ENCODE measurements around the gene GNB3. TPM values are rescaled to one million over a fixed set of nuclear protein-coding genes. Genes with fewer than 3 reads are reported as not detected.
"Not testable (repeated sequence)": the region's sequence is repeated elsewhere in the genome, so short reads cannot be mapped to it uniquely, and the experiment has no call there.

Gene GNB3
- total RNA-seq, 1 donor, result 1.7 TPM

DNA sequence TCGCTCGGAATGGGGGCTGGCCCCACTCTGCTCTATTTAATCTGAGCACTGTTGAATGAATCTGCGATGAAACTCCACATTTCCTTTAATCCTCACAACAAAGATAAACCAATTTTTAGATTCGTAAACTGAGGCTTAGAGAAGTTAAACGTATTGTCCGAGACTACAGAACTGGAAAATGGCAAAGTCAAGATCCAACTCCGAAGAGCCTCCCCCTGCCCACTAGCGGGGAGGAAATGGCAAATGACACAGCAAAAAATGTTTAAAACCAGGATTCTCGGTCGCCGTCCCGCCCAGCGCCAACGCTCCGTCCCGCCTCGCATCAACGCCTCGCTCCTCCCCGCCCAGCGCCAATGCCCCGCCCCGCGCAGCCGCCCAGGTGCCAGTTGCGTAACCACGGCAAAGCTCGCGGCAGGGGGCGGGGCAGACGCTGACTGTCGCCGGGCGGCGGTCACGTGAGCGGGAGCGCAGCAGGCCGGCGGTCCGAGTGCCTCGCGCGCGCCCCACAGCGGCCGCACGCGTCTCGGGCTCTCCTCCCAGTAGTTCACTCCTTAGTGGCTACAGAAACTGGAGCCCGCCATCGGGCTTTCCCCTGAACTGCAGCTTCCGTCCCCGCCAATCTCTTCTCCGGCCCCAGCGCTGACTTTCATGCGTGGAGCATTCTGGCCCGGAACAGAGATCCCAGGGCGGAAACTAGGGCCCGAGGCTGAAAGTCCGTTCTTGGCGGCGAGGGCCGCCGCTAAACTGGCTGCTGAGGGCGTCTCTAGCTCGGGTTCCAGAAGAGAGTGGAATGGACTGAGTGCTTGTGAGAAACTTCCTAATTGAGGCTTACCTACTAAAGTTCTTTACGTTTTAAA, 50.3 kb downstream of the GNB3 start:
- peak; percentile 73 for TF ChIP-seq CTCF (IDR thresholded peaks at IDR 0.05; ENCODE audit: insufficient read depth, low read depth, low read length)

GRCh38 chr12:6891646-6892001, 50.9 kb downstream of the GNB3 start:
- no peak for DNase-seq (ENCODE audit: low read depth)
- TF ChIP-seq CTCF (IDR thresholded peaks at IDR 0.05; ENCODE audit: insufficient read depth, low read depth, low read length), result no peak

More for the DNA sequence above, 50.3 kb downstream of the GNB3 start:
- peak; percentile 97 for DNase-seq (ENCODE audit: low read depth)
- H3K4me3 ChIP-seq (ENCODE audit: low read depth, low read length), result peak overlapping the region; percentile 60

DNA sequence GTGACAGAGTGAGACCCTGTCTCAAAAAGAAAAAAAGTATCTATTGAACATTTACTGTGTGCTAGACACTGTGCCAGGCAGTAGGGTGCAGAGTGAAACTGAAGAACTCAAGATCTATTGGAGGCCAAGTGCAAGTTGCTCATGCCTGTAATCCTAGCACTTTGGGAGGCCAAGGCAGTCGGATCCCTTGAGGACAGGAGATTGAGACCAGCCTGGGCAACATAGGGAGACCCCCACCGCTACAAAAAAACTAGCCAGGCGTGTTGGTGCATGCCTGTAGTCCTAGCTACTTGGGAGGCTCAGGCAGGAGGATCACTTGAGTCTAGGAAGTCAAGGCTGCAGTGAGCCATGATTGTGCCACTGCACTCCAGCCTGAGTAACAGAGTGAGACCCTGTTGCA, 52.0 kb downstream of the GNB3 start:
- not testable (repeated sequence) for DNase-seq (ENCODE audit: low read depth); H3K4me3 ChIP-seq (ENCODE audit: low read depth, low read length)

More at GRCh38 chr12:6891646-6892001, 50.9 kb downstream of the GNB3 start:
- peak overlapping the region; percentile 60 for H3K4me3 ChIP-seq (ENCODE audit: low read depth, low read length)

DNA sequence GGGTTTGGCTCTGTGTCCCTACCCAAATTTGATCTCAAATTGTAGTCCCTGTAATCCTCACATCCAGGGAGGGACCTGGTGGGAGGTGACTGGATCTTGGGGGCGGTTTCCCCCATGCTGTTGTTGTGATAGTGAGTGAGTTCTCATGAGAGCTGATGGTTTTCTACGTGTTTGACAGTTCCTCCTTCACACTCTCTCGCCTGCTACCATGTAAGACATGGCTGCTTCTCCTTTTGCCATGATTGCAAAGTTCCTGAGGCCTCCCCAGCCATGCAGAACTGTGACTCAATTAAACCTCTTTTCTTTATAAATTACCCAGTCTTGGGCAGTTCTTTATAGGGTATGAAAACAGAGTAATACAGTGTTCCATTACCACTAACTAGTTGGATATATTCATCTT, 53.6 kb downstream of the GNB3 start:
- no peak for TF ChIP-seq CTCF (IDR thresholded peaks at IDR 0.05; ENCODE audit: insufficient read depth, low read depth, low read length)
- DNase-seq (ENCODE audit: low read depth), result no peak
- no peak overlapping the region for H3K4me3 ChIP-seq (ENCODE audit: low read depth, low read length)

Other genes with a start within 250 kb of the GNB3 start
- gene CHD4, start 233.5 kb upstream of the GNB3 start, total RNA-seq, result 231 and 240 TPM in 2 replicates
- not detected in 2 replicates for gene LPAR5, start 205.0 kb upstream of the GNB3 start, total RNA-seq
- gene ACRBP, start 193.5 kb upstream of the GNB3 start, total RNA-seq, result 0.64 TPM in 1 of 2 replicates, not detected in the other
- 23.8 and 25.5 TPM in 2 replicates for gene ING4, start 177.8 kb upstream of the GNB3 start, total RNA-seq
- gene ZNF384, start 151.6 kb upstream of the GNB3 start, total RNA-seq, result 19.4 and 20.3 TPM in 2 replicates
- not detected in 2 replicates for gene PIANP, start 140.1 kb upstream of the GNB3 start, total RNA-seq
- 71.8 and 79.9 TPM in 2 replicates for gene COPS7A, start 116.9 kb upstream of the GNB3 start, total RNA-seq
- gene MLF2, start 87.8 kb upstream of the GNB3 start, total RNA-seq, result 160 and 229 TPM in 2 replicates
- gene PTMS, start 74.6 kb upstream of the GNB3 start, total RNA-seq, result 150 and 167 TPM in 2 replicates
- gene LAG3, start 68.4 kb upstream of the GNB3 start, total RNA-seq, result 0.43 and 0.64 TPM in 2 replicates
- gene CD4, start 51.4 kb upstream of the GNB3 start, total RNA-seq, result 1.7 and 1.9 TPM in 2 replicates
- gene GPR162, start 19.1 kb upstream of the GNB3 start, total RNA-seq, result 2.6 and 3.0 TPM in 2 replicates
- 91.1 and 117 TPM in 2 replicates for gene P3H3, start 12.5 kb upstream of the GNB3 start, total RNA-seq
- 18.4 and 21.2 TPM in 2 replicates for gene CDCA3, start 10.4 kb downstream of the GNB3 start, total RNA-seq
- 91.5 and 96.7 TPM in 2 replicates for gene USP5, start 11.2 kb downstream of the GNB3 start, total RNA-seq
- gene TPI1, start 26.6 kb downstream of the GNB3 start, total RNA-seq, result 620 and 695 TPM in 2 replicates
- gene SPSB2, start 32.4 kb downstream of the GNB3 start, total RNA-seq, result 6.0 and 8.7 TPM in 2 replicates
- gene LRRC23, start 63.9 kb downstream of the GNB3 start, total RNA-seq, result 4.7 and 5.5 TPM in 2 replicates
- 3.5 and 5.2 TPM in 2 replicates for gene ENO2, start 73.7 kb downstream of the GNB3 start, total RNA-seq
- gene ATN1, start 87.0 kb downstream of the GNB3 start, total RNA-seq, result 11.3 and 16.4 TPM in 2 replicates
- not detected in 2 replicates for gene RNU7-1, start 102.9 kb downstream of the GNB3 start, total RNA-seq
- 94.7 and 96.7 TPM in 2 replicates for gene C12orf57, start 103.1 kb downstream of the GNB3 start, total RNA-seq
- not detected in 2 replicates for gene PTPN6, start 110.4 kb downstream of the GNB3 start, total RNA-seq
- gene PHB2, start 129.7 kb downstream of the GNB3 start, total RNA-seq, result 143 and 155 TPM in 2 replicates
- gene EMG1, start 130.0 kb downstream of the GNB3 start, total RNA-seq, result 32.9 and 44.9 TPM in 2 replicates
- 20.6 and 26.3 TPM in 2 replicates for gene LPCAT3, start 177.6 kb downstream of the GNB3 start, total RNA-seq
- gene C1S, start 219.8 kb downstream of the GNB3 start, total RNA-seq, result 127 and 146 TPM in 2 replicates